ENCODE data around the gene E2F2.
A peak's percentile ranks its signal among the peaks of the same experiment; 100 is the strongest.

E2F2 gene

GRCh38 chr1:23469372-23469982, 61.6 kb downstream of the E2F2 start:
- no peak for DNase-seq (ENCODE audit: low spot score)
- no peak for TF ChIP-seq CTCF (IDR thresholded peaks at IDR 0.05; ENCODE audit: poor library complexity, severe bottlenecking)
- Histone ChIP-seq H3K27ac (ENCODE audit: poor library complexity, severe bottlenecking) (no peak overlapping the region), H3K27me3 (ENCODE audit: insufficient read depth, poor library complexity, severe bottlenecking) (no peaks in the 10 kb centered on the region), H3K9me3 (ENCODE audit: severe bottlenecking) (no peaks in the 10 kb centered on the region), H3K4me1 (ENCODE audit: insufficient read depth, poor library complexity, severe bottlenecking) (peaks cover 16% of the 10 kb centered on the region), H3K36me3 (ENCODE audit: low read depth) (no peaks in the 10 kb centered on the region), H3K4me3 (ENCODE audit: severe bottlenecking) (no peak overlapping the region)
- ATAC-seq (ENCODE audit: low read depth) = no peak

GRCh38 chr1:23466423-23466989, 64.5 kb downstream of the E2F2 start:
- H3K9me3 ChIP-seq (ENCODE audit: severe bottlenecking) = no peaks in the 10 kb centered on the region
- no peaks in the 10 kb centered on the region for H3K4me1 ChIP-seq (ENCODE audit: insufficient read depth, poor library complexity, severe bottlenecking)
- H3K36me3 ChIP-seq (ENCODE audit: low read depth) = no peaks in the 10 kb centered on the region
- H3K27ac ChIP-seq (ENCODE audit: poor library complexity, severe bottlenecking) = no peak overlapping the region
- H3K27me3 ChIP-seq (ENCODE audit: insufficient read depth, poor library complexity, severe bottlenecking) = no peaks in the 10 kb centered on the region
- H3K4me3 ChIP-seq (ENCODE audit: severe bottlenecking) = no peak overlapping the region
- no peak for TF ChIP-seq CTCF (IDR thresholded peaks at IDR 0.05; ENCODE audit: poor library complexity, severe bottlenecking)
- ATAC-seq (ENCODE audit: low read depth) = no peak
- DNase-seq (ENCODE audit: low spot score) = no peak

- DNase-seq (ENCODE audit: low spot score) (no peak), ATAC-seq (ENCODE audit: low read depth) (no peak)
- H3K36me3 ChIP-seq (ENCODE audit: low read depth) = peaks cover 3% of the 10 kb centered on the region; the same call in 1 of the 2 replicates
- no peak overlapping the region for H3K27ac ChIP-seq (ENCODE audit: poor library complexity, severe bottlenecking)
- H3K27me3 ChIP-seq (ENCODE audit: insufficient read depth, poor library complexity, severe bottlenecking) = no peaks in the 10 kb centered on the region
- no peaks in the 10 kb centered on the region for H3K9me3 ChIP-seq (ENCODE audit: severe bottlenecking)
- TF ChIP-seq CTCF (IDR thresholded peaks at IDR 0.05; ENCODE audit: poor library complexity, severe bottlenecking) = no peak
- no peak overlapping the region for H3K4me3 ChIP-seq (ENCODE audit: severe bottlenecking)
- peaks cover 9% of the 10 kb centered on the region for H3K4me1 ChIP-seq (ENCODE audit: insufficient read depth, poor library complexity, severe bottlenecking)
Measured at GRCh38 chr1:23463286-23463685, 67.7 kb downstream of the E2F2 start.

GRCh38 chr1:23462766-23463165, 68.3 kb downstream of the E2F2 start:
- Histone ChIP-seq H3K36me3 (ENCODE audit: low read depth) (peaks cover 3% of the 10 kb centered on the region; the same call in 1 of the 2 replicates), H3K4me3 (ENCODE audit: severe bottlenecking) (no peak overlapping the region), H3K4me1 (ENCODE audit: insufficient read depth, poor library complexity, severe bottlenecking) (peaks cover 9% of the 10 kb centered on the region), H3K9me3 (ENCODE audit: severe bottlenecking) (no peaks in the 10 kb centered on the region), H3K27ac (ENCODE audit: poor library complexity, severe bottlenecking) (no peak overlapping the region), H3K27me3 (ENCODE audit: insufficient read depth, poor library complexity, severe bottlenecking) (no peaks in the 10 kb centered on the region)
- ATAC-seq (ENCODE audit: low read depth) (no peak), DNase-seq (ENCODE audit: low spot score) (no peak)
- TF ChIP-seq CTCF (IDR thresholded peaks at IDR 0.05; ENCODE audit: poor library complexity, severe bottlenecking) = no peak

- H3K9me3 ChIP-seq (ENCODE audit: severe bottlenecking) = no peaks in the 10 kb centered on the region
- H3K4me1 ChIP-seq (ENCODE audit: insufficient read depth, poor library complexity, severe bottlenecking) = peaks cover 15% of the 10 kb centered on the region
- H3K36me3 ChIP-seq (ENCODE audit: low read depth) = peaks cover 3% of the 10 kb centered on the region; the same call in 1 of the 2 replicates
- no peak for TF ChIP-seq CTCF (IDR thresholded peaks at IDR 0.05; ENCODE audit: poor library complexity, severe bottlenecking)
- ATAC-seq (ENCODE audit: low read depth) (no peak), DNase-seq (ENCODE audit: low spot score) (no peak)
- peak overlapping the region; percentile 23 for H3K27ac ChIP-seq (ENCODE audit: poor library complexity, severe bottlenecking)
- H3K27me3 ChIP-seq (ENCODE audit: insufficient read depth, poor library complexity, severe bottlenecking) = no peaks in the 10 kb centered on the region
- no peak overlapping the region for H3K4me3 ChIP-seq (ENCODE audit: severe bottlenecking)
Measured at GRCh38 chr1:23461050-23461449, 70.0 kb downstream of the E2F2 start.
